H1 (cell line): ENCODE results near the gene PDCD10. TPM values are rescaled to one million over a fixed set of nuclear protein-coding genes. Genes with fewer than 3 reads are reported as not detected.

Experiments
- CTCF ChIA-PET: fragments of 300-600 bp; sonication (Branson Sonifier 250); formaldehyde crosslinking; loops from one replicate; lab custom pipeline; 2021; ENCODE audit not compliant: partially characterized antibody; lab: Charles Lee
- POLR2A ChIA-PET: fragments of 300-600 bp; sonication (Branson Sonifier 250); formaldehyde crosslinking; loops from one replicate; lab custom pipeline; 2021; ENCODE audit warnings: inconsistent platforms; ENCODE audit not compliant: partially characterized antibody; lab: Charles Lee
- DNase-seq, 2 experiments: peaks; one replicate each; pipeline versions ENCODE4 v3.0.0 to v3.0.0-alpha.2; 2010 to 2022; ENCODE audit warnings: low spot score in 2 of 2, low read depth in 1 of 2, mixed read lengths in 1 of 2
- FAIRE-seq: peaks from 2 replicates; lab custom pipeline; 2011; peaks lifted over from hg19 to GRCh38; lab: Jason Lieb, UNC
- H2AFZ ChIP-seq: 2 replicates; pipeline ENCODE4 v1.8.1; 2012; ENCODE audit warnings: low read length, inconsistent platforms
- H2AK5ac ChIP-seq: 2 replicates; pipeline ENCODE4 v1.6.1; 2013; ENCODE audit warnings: low read depth, low read length
- H2BK120ac ChIP-seq: replicated peaks from 2 replicates; pipeline ENCODE3; 2013; ENCODE audit warnings: low read depth, low read length, inconsistent platforms
- H2BK12ac ChIP-seq: 2 replicates; pipeline ENCODE4 v1.6.1; 2013; ENCODE audit warnings: low read depth, low read length
- H2BK15ac ChIP-seq: 2 replicates; pipeline ENCODE4 v1.6.1; 2013; ENCODE audit warnings: low read length
- H2BK20ac ChIP-seq: 2 replicates; pipeline ENCODE4 v1.6.1; 2013; ENCODE audit warnings: low read length
- H2BK5ac ChIP-seq: 2 replicates; pipeline ENCODE4 v1.6.1; 2013; ENCODE audit warnings: low read depth, low read length
- H3K14ac ChIP-seq: 2 replicates; pipeline ENCODE4 v1.6.1; 2013; ENCODE audit warnings: inconsistent platforms; ENCODE audit not compliant: insufficient read length
- H3K18ac ChIP-seq: 2 replicates; pipeline ENCODE4 v1.6.1; 2013; ENCODE audit warnings: low read length; ENCODE audit errors: extremely low read depth
- H3K23ac ChIP-seq: 2 replicates; pipeline ENCODE4 v1.6.1; 2013; ENCODE audit warnings: inconsistent platforms; ENCODE audit not compliant: insufficient read length
- H3K23me2 ChIP-seq: 2 replicates; pipeline ENCODE4 v1.6.1; 2013; ENCODE audit warnings: low read depth, low read length
- H3K27ac ChIP-seq: 2 replicates; pipeline ENCODE4 v1.6.1; 2011; ENCODE audit warnings: low read depth, low read length, inconsistent platforms
- H3K27me3 ChIP-seq, 4 experiments: replicated peaks in 1 of 4; 1 replicate in 1 of 4; 2 replicates in 3 of 4; pipeline versions ENCODE4 v1.6.1 to v1.8.1; 2011 to 2013; ENCODE audit warnings: low read length in 3 of 4, mild to moderate bottlenecking in 3 of 4, inconsistent platforms in 2 of 4, mixed read lengths in 2 of 4, moderate library complexity in 1 of 4; ENCODE audit not compliant: control insufficient read depth in 3 of 4, insufficient read depth in 3 of 4; ENCODE audit errors: extremely low read depth in 1 of 4
- H3K36me3 ChIP-seq, 4 experiments: 2 replicates each; pipeline versions ENCODE4 v1.6.1 to v1.8.1; 2011 to 2013; ENCODE audit warnings: mild to moderate bottlenecking in 4 of 4, low read length in 3 of 4, moderate library complexity in 2 of 4, control low read depth in 1 of 4, inconsistent platforms in 1 of 4; ENCODE audit not compliant: insufficient read depth in 4 of 4, control insufficient read depth in 2 of 4
- H3K4ac ChIP-seq: replicated peaks from 2 replicates; pipeline ENCODE3; 2013; ENCODE audit warnings: low read length, low read depth, mixed read lengths, inconsistent platforms; ENCODE audit not compliant: insufficient read length
- H3K4me1 ChIP-seq, 4 experiments: replicated peaks in 1 of 4; 1 replicate in 1 of 4; 2 replicates in 3 of 4; pipeline versions ENCODE4 v1.6.1 to v1.8.1; 2011 to 2013; ENCODE audit warnings: low read length in 3 of 4, inconsistent platforms in 2 of 4, mixed read lengths in 1 of 4; ENCODE audit not compliant: insufficient read depth in 4 of 4, control insufficient read depth in 3 of 4
- H3K4me2 ChIP-seq, 2 experiments: 2 replicates each; pipeline versions ENCODE4 v1.6.1 to v1.8.1; 2011 to 2013; ENCODE audit warnings: low read depth in 2 of 2, low read length in 2 of 2, control low read depth in 1 of 2, inconsistent platforms in 1 of 2, mild to moderate bottlenecking in 1 of 2; ENCODE audit not compliant: insufficient read depth in 1 of 2
- H3K4me3 ChIP-seq, 4 experiments: fragments of 200-600, 300-600 bp in 1 of 4; sonication (generic), shearing (Covaris generic), sonication (Bioruptor Twin) in 1 of 4; 2 replicates each; pipeline versions ENCODE4 v1.5.1 to v1.8.1; 2011 to 2016; ENCODE audit warnings: low read length in 4 of 4, low read depth in 3 of 4, control low read depth in 2 of 4, inconsistent platforms in 2 of 4, mild to moderate bottlenecking in 2 of 4, mixed read lengths in 1 of 4, moderate library complexity in 1 of 4; ENCODE audit not compliant: insufficient read depth in 2 of 4; ENCODE audit errors: extremely low read depth in 1 of 4
- H3K56ac ChIP-seq: replicated peaks from 2 replicates; pipeline ENCODE3; 2013; ENCODE audit warnings: low read depth, mild to moderate bottlenecking, mixed read lengths, low read length, inconsistent platforms; ENCODE audit not compliant: insufficient read length
- H3K79me1 ChIP-seq: 2 replicates; pipeline ENCODE4 v1.6.1; 2013; ENCODE audit warnings: low read depth, low read length, control low read depth
- H3K79me2 ChIP-seq, 2 experiments: 2 replicates each; pipeline versions ENCODE4 v1.6.1 to v1.8.1; 2012 to 2013; ENCODE audit warnings: low read length in 2 of 2, mild to moderate bottlenecking in 2 of 2, inconsistent platforms in 1 of 2; ENCODE audit not compliant: insufficient read depth in 2 of 2, control insufficient read depth in 1 of 2
- H3K9ac ChIP-seq, 4 experiments: replicated peaks in 1 of 4; 1 replicate in 1 of 4; 2 replicates in 3 of 4; pipeline versions ENCODE4 v1.6.1 to v1.8.1; 2011 to 2013; ENCODE audit warnings: low read depth in 3 of 4, low read length in 3 of 4, control low read depth in 2 of 4, mild to moderate bottlenecking in 2 of 4, moderate library complexity in 2 of 4, inconsistent platforms in 1 of 4; ENCODE audit errors: extremely low read depth in 1 of 4
- H3K9me3 ChIP-seq, 2 experiments: 2 replicates each; pipeline versions ENCODE4 v1.6.1 to v1.8.1; 2012 to 2013; ENCODE audit warnings: mild to moderate bottlenecking in 2 of 2, moderate library complexity in 2 of 2, control low read depth in 1 of 2, inconsistent platforms in 1 of 2, low read depth in 1 of 2, low read length in 1 of 2, mixed read lengths in 1 of 2; ENCODE audit not compliant: insufficient read depth in 2 of 2
- H4K20me1 ChIP-seq, 2 experiments: replicated peaks in 1 of 2; 2 replicates each; pipeline versions ENCODE3 to v1.8.1; 2011 to 2013; ENCODE audit warnings: inconsistent platforms in 2 of 2, low read length in 2 of 2, mild to moderate bottlenecking in 1 of 2; ENCODE audit not compliant: insufficient read depth in 2 of 2, control insufficient read depth in 1 of 2
- H4K5ac ChIP-seq: 2 replicates; pipeline ENCODE4 v1.6.1; 2013; ENCODE audit warnings: low read length, low read depth, mixed read lengths, inconsistent platforms; ENCODE audit not compliant: insufficient read length
- H4K8ac ChIP-seq: 2 replicates; pipeline ENCODE4 v1.8.0; 2013; ENCODE audit warnings: mild to moderate bottlenecking, moderate library complexity, low read length, inconsistent platforms; ENCODE audit not compliant: insufficient read depth; ENCODE audit errors: extremely low read depth
- H4K91ac ChIP-seq: replicated peaks from 2 replicates; pipeline ENCODE3; 2013; ENCODE audit warnings: low read length, mixed read lengths, inconsistent platforms; ENCODE audit not compliant: insufficient read length
- SAP30 ChIP-seq: fragments of 300-600 bp; sonication (generic); IDR thresholded peaks from 2 replicates; pipeline ENCODE4 v1.7.1; 2012; ENCODE audit warnings: low read length, moderate library complexity, mild to moderate bottlenecking, inconsistent platforms; ENCODE audit not compliant: insufficient read depth, insufficient replicate concordance
- SP1 ChIP-seq: IDR thresholded peaks from 2 replicates; pipeline ENCODE4 v1.6.1; 2011; ENCODE audit warnings: low read depth, low read length
- WGBS, 2 experiments: shearing (Covaris generic) in 1 of 2; methylation state at CpG; one replicate each; pipeline versions ENCODE4 v1.1.6 to v1.1.7; 2013 to 2015; ENCODE audit warnings: low lambda C conversion rate in 2 of 2, mixed read lengths in 2 of 2, inconsistent platforms in 1 of 2, low coverage in 1 of 2, missing lambda C conversion rate in 1 of 2; ENCODE audit not compliant: insufficient replicate concordance in 2 of 2, insufficient coverage in 1 of 2, insufficient read length in 1 of 2; ENCODE audit errors: extremely low coverage in 1 of 2, missing lambda C conversion rate in 1 of 2; 5-methylcytosine and 5-hydroxymethylcytosine counted together
- polyA plus RNA-seq, 7 experiments: library from polyadenylated mRNA; depleted of rRNA in 3 of 7; stranded (reverse) in 5 of 7; unstranded in 2 of 7; fragments of >200 nt in 5 of 7; fragments of 200-250 nt in 2 of 7; gene quantifications; 1 replicate in 5 of 7; 2 replicates in 1 of 7; 4 replicates in 1 of 7; pipeline versions ENCODE4 v1.2.1 to v1.2.3, GENCODE V29; 2011 to 2013; ENCODE audit warnings: missing spikeins in 2 of 7, mixed read lengths in 2 of 7
- total RNA-seq: library from RNA; stranded (reverse); fragmentation: NEBNext Ultra II Directional; extraction: Animal tissue kit (Norgen Biotek cat#: 25700); gene quantifications from 2 replicates; pipeline ENCODE4 v1.2.1, GENCODE V29; 2021

PDCD10 gene
- total and polyA plus RNA-seq, 2 of the 8 experiments (the other 6 are each of a cell fraction or from before 2014, with no cell fraction given) = 52.0 to 76.6 TPM

- FAIRE-seq = peak; percentile 63
- H2BK5ac ChIP-seq = peak overlapping the region; percentile 84
- peak overlapping the region; percentile 4 to 45; a peak in 2 of 4 replicates for H3K4me2 ChIP-seq
- H3K4ac ChIP-seq = no peak overlapping the region
- H4K5ac ChIP-seq = peak overlapping the region; percentile 68
- H3K23me2 ChIP-seq = no peaks in the 10 kb centered on the region
- ChIA-PET CTCF (interaction anchor here (1.0 kb wide), 1 partner anchor 31 kb away, joined by 5 read pairs; no protein-coding TSS in a partner anchor), POLR2A (interaction anchor here (0.7 to 3.6 kb wide), 4 partner anchors 12 to 253 kb away, joined by 3 to 12 read pairs (median 3); no protein-coding TSS in a partner anchor)
- peak overlapping the region in 3 of 4 experiments; percentile 0 to 56 (median 35); a peak in 4 of 7 replicates for H3K9ac ChIP-seq
- WGBS, 2 experiments = 56% methylated on average over 1 of the region's 1 CpG; no CpG with 5 or more reads in 1 of the 2 experiments
- peak overlapping the region; percentile 95 for H3K27ac ChIP-seq
- no peaks in the 10 kb centered on the region for H3K79me2 ChIP-seq
- peak overlapping the region; percentile 72; the same call in 1 of the 2 replicates for H2BK12ac ChIP-seq
- H3K23ac ChIP-seq = no peak overlapping the region
- no peak overlapping the region for H3K18ac ChIP-seq
- H3K79me1 ChIP-seq = no peaks in the 10 kb centered on the region; the same call in 1 of the 2 replicates
- H4K8ac ChIP-seq = no peak overlapping the region
- H3K4me1 ChIP-seq = peaks cover 3 to 15% (median 10%) of the 10 kb centered on the region in 4 experiments; a peak in 5 of 7 replicates
- no peak for DNase-seq
- H2BK120ac ChIP-seq = peak overlapping the region; percentile 4
- no peak overlapping the region for H2BK15ac ChIP-seq
- no peak overlapping the region for H3K56ac ChIP-seq
- no peak overlapping the region for H2AK5ac ChIP-seq
- H3K36me3 ChIP-seq = no peaks in the 10 kb centered on the region
- H4K91ac ChIP-seq = no peak overlapping the region
- peak overlapping the region; percentile 54; the same call in 1 of the 2 replicates for H2AFZ ChIP-seq
- peak overlapping the region; percentile 23 for H2BK20ac ChIP-seq
- H4K20me1 ChIP-seq = no peaks in the 10 kb centered on the region
- H3K14ac ChIP-seq = no peak overlapping the region
- H3K27me3 ChIP-seq = no peaks in the 10 kb centered on the region
- peak overlapping the region in 1 of 4 experiments; percentile 29; a peak in 1 of 8 replicates for H3K4me3 ChIP-seq
- H3K9me3 ChIP-seq = peaks cover 0 to 4% of the 10 kb centered on the region in 2 experiments; a peak in 1 of 4 replicates
- TF ChIP-seq SAP30 (no peak), SP1 (no peak)
Observed at GRCh38 chr3:167653155-167653554, 81.5 kb downstream of the PDCD10 start.
